Endometrial microvascular endothelial cells (primary cell): Measurements from ENCODE around the gene WDR1. TPM values are rescaled to one million over a fixed set of nuclear protein-coding genes. Genes with fewer than 3 reads are reported as not detected.

Experiments used
- in situ Hi-C: cut with HindIII; loops from 2 replicates; pipeline ENCODE4 v1.10.0; 2017; ENCODE audit warnings: low sequenced_read_pairs, low pct_unique_long_range_greater_than_20kb; ENCODE audit errors: inconsistent ontology term
- total RNA-seq: library from RNA; depleted of rRNA; stranded (reverse); fragments of >200 nt; gene quantifications from one replicate; pipeline ENCODE4 v1.2.3, GENCODE V29; 2015; ENCODE audit errors: inconsistent ontology term

WDR1 gene
- total RNA-seq, 1 donor from 2014 or later, result 477 TPM

GRCh38 chr4:10090467-10091250 lies 25.9 kb downstream of the WDR1 start:
- in situ Hi-C loops, result no loop called here

- in situ Hi-C loops, result no loop called here
Observed at GRCh38 chr4:10089346-10089745, 27.3 kb downstream of the WDR1 start.

- in situ Hi-C loops, result no loop called here
Observed at GRCh38 chr4:10088135-10089010, 28.2 kb downstream of the WDR1 start.

- in situ Hi-C loops, result no loop called here
Observed at GRCh38 chr4:10087152-10087791, 29.3 kb downstream of the WDR1 start.

- in situ Hi-C loops, result no loop called here
Observed at GRCh38 chr4:10086506-10087120, 30.0 kb downstream of the WDR1 start.

GRCh38 chr4:10085828-10086505 lies 30.6 kb downstream of the WDR1 start:
- in situ Hi-C loops, result no loop called here

GRCh38 chr4:10085386-10085785 lies 31.2 kb downstream of the WDR1 start:
- in situ Hi-C loops, result no loop called here

- in situ Hi-C loops, result no loop called here
Observed at GRCh38 chr4:10084651-10085358, 31.8 kb downstream of the WDR1 start.

GRCh38 chr4:10083861-10084641 lies 32.5 kb downstream of the WDR1 start:
- in situ Hi-C loops, result no loop called here

GRCh38 chr4:10083331-10083771 lies 33.2 kb downstream of the WDR1 start:
- in situ Hi-C loops, result no loop called here

- in situ Hi-C loops, result no loop called here
Observed at GRCh38 chr4:10082459-10083272, 33.9 kb downstream of the WDR1 start.

- in situ Hi-C loops, result no loop called here
Observed at GRCh38 chr4:10082047-10082446, 34.6 kb downstream of the WDR1 start.

GRCh38 chr4:10081218-10081606 lies 35.4 kb downstream of the WDR1 start:
- in situ Hi-C loops, result no loop called here

- in situ Hi-C loops, result no loop called here
Observed at GRCh38 chr4:10080589-10081217, 35.9 kb downstream of the WDR1 start.

GRCh38 chr4:10079912-10080588 lies 36.5 kb downstream of the WDR1 start:
- in situ Hi-C loops, result no loop called here

- in situ Hi-C loops, result no loop called here
Observed at GRCh38 chr4:10079256-10079655, 37.3 kb downstream of the WDR1 start.
